BLaER1 (cell line): Measurements from ENCODE around the gene PDHX.
"Not testable (repeated sequence)": the region's sequence is repeated elsewhere in the genome, so short reads cannot be mapped to it uniquely, and the experiment has no call there.

ENCODE experiments used
- H3K27ac ChIP-seq: shearing (Covaris generic); formaldehyde crosslinking; 2 replicates; pipeline ENCODE4 v1.8.1; 2022
- H3K27me3 ChIP-seq: shearing (Covaris generic); formaldehyde crosslinking; 2 replicates; pipeline ENCODE4 v1.8.1; 2022
- H3K36me3 ChIP-seq: shearing (Covaris generic); formaldehyde crosslinking; 2 replicates; pipeline ENCODE4 v1.8.1; 2022
- H3K4me1 ChIP-seq: shearing (Covaris generic); formaldehyde crosslinking; 2 replicates; pipeline ENCODE4 v1.8.1; 2022
- H3K4me2 ChIP-seq: shearing (Covaris generic); formaldehyde crosslinking; 2 replicates; pipeline ENCODE4 v1.8.1; 2022
- H3K4me3 ChIP-seq: shearing (Covaris generic); formaldehyde crosslinking; 2 replicates; pipeline ENCODE4 v1.8.1; 2022
- H3K9ac ChIP-seq: shearing (Covaris generic); formaldehyde crosslinking; 2 replicates; pipeline ENCODE4 v1.8.1; 2022
- H3K9me3 ChIP-seq: shearing (Covaris generic); formaldehyde crosslinking; 2 replicates; pipeline ENCODE4 v1.8.1; 2022
- H4K20me1 ChIP-seq: shearing (Covaris generic); formaldehyde crosslinking; 2 replicates; pipeline ENCODE4 v1.8.1; 2022
- Cebpa-rat ChIP-seq: shearing (Covaris generic); IDR thresholded peaks from 2 replicates; pipeline ENCODE4 v1.8.1; 2022

The PDHX gene

GRCh38 chr11:35012467-35013191, 96.2 kb downstream of the PDHX start:
- no peaks in the 10 kb centered on the region for H3K27me3 ChIP-seq
- no peak for TF ChIP-seq Cebpa-rat
- H3K4me2 ChIP-seq, result no peak overlapping the region
- H3K4me1 ChIP-seq, result no peaks in the 10 kb centered on the region
- H3K4me3 ChIP-seq, result no peak overlapping the region
- H3K9ac ChIP-seq, result no peak overlapping the region
- no peaks in the 10 kb centered on the region for H3K36me3 ChIP-seq
- no peaks in the 10 kb centered on the region for H3K9me3 ChIP-seq
- H4K20me1 ChIP-seq, result no peaks in the 10 kb centered on the region
- H3K27ac ChIP-seq, result no peak overlapping the region

GRCh38 chr11:35013514-35014233, 97.3 kb downstream of the PDHX start:
- H3K27me3 ChIP-seq, result no peaks in the 10 kb centered on the region
- TF ChIP-seq Cebpa-rat, result no peak
- H3K9ac ChIP-seq, result no peak overlapping the region
- no peak overlapping the region for H3K4me2 ChIP-seq
- no peaks in the 10 kb centered on the region for H3K36me3 ChIP-seq
- no peaks in the 10 kb centered on the region for H3K4me1 ChIP-seq
- H4K20me1 ChIP-seq, result no peaks in the 10 kb centered on the region
- H3K27ac ChIP-seq, result no peak overlapping the region
- no peak overlapping the region for H3K4me3 ChIP-seq
- no peaks in the 10 kb centered on the region for H3K9me3 ChIP-seq

- H3K27me3 ChIP-seq, result no peaks in the 10 kb centered on the region
- H3K9me3 ChIP-seq, result no peaks in the 10 kb centered on the region
- H3K27ac ChIP-seq, result no peak overlapping the region
- H3K4me1 ChIP-seq, result no peaks in the 10 kb centered on the region
- H3K4me2 ChIP-seq, result no peak overlapping the region
- no peak overlapping the region for H3K4me3 ChIP-seq
- no peak for TF ChIP-seq Cebpa-rat
- H4K20me1 ChIP-seq, result no peaks in the 10 kb centered on the region
- H3K36me3 ChIP-seq, result no peaks in the 10 kb centered on the region
- H3K9ac ChIP-seq, result no peak overlapping the region
Measured at GRCh38 chr11:35014346-35014745, 97.9 kb downstream of the PDHX start.

GRCh38 chr11:35015621-35016387, 99.4 kb downstream of the PDHX start:
- no peak overlapping the region for H3K27ac ChIP-seq
- TF ChIP-seq Cebpa-rat, result no peak
- H3K36me3 ChIP-seq, result no peaks in the 10 kb centered on the region
- H3K4me3 ChIP-seq, result no peak overlapping the region
- no peaks in the 10 kb centered on the region for H4K20me1 ChIP-seq
- H3K27me3 ChIP-seq, result no peaks in the 10 kb centered on the region
- H3K9me3 ChIP-seq, result no peaks in the 10 kb centered on the region
- H3K4me1 ChIP-seq, result no peaks in the 10 kb centered on the region
- H3K9ac ChIP-seq, result no peak overlapping the region
- H3K4me2 ChIP-seq, result no peak overlapping the region

- H4K20me1 ChIP-seq, result no peaks in the 10 kb centered on the region
- no peaks in the 10 kb centered on the region for H3K27me3 ChIP-seq
- H3K4me2 ChIP-seq, result no peak overlapping the region
- no peak overlapping the region for H3K4me3 ChIP-seq
- no peaks in the 10 kb centered on the region for H3K4me1 ChIP-seq
- no peak for TF ChIP-seq Cebpa-rat
- H3K27ac ChIP-seq, result no peak overlapping the region
- no peak overlapping the region for H3K9ac ChIP-seq
- H3K36me3 ChIP-seq, result no peaks in the 10 kb centered on the region
- peaks cover 5% of the 10 kb centered on the region for H3K9me3 ChIP-seq
Measured at GRCh38 chr11:35016916-35017315, 100.5 kb downstream of the PDHX start.

- Histone ChIP-seq H3K27me3 (no peaks in the 10 kb centered on the region), H3K4me3 (no peak overlapping the region), H3K4me2 (no peak overlapping the region), H3K36me3 (0 out of 2 replicates have a peak, but pooled peaks cover 7% of the 10 kb centered on the region), H3K9me3 (peaks cover 14% of the 10 kb centered on the region), H3K9ac (no peak overlapping the region), H3K4me1 (no peaks in the 10 kb centered on the region), H3K27ac (no peak overlapping the region), H4K20me1 (no peaks in the 10 kb centered on the region)
- TF ChIP-seq Cebpa-rat, result no peak
Measured at GRCh38 chr11:35017528-35018342, 101.3 kb downstream of the PDHX start.

- Histone ChIP-seq H3K36me3 (0 out of 2 replicates have a peak, but pooled peaks cover 7% of the 10 kb centered on the region), H3K4me3 (no peak overlapping the region), H4K20me1 (no peaks in the 10 kb centered on the region), H3K4me2 (no peak overlapping the region), H3K27me3 (no peaks in the 10 kb centered on the region), H3K9ac (no peak overlapping the region), H3K4me1 (peaks cover 3% of the 10 kb centered on the region; the same call in 1 of the 2 replicates), H3K27ac (no peak overlapping the region), H3K9me3 (peaks cover 41% of the 10 kb centered on the region)
- TF ChIP-seq Cebpa-rat, result no peak
Measured at GRCh38 chr11:35021589-35021988, 105.2 kb downstream of the PDHX start.

GRCh38 chr11:35023940-35024339, 107.5 kb downstream of the PDHX start:
- H3K27me3 ChIP-seq, H3K4me3 ChIP-seq, H3K9ac ChIP-seq, H3K4me1 ChIP-seq, H3K27ac ChIP-seq, H3K4me2 ChIP-seq, H4K20me1 ChIP-seq, H3K36me3 ChIP-seq: not testable (repeated sequence)
- peaks cover 60% of the 10 kb centered on the region for H3K9me3 ChIP-seq

- Histone ChIP-seq H3K9me3 (peaks cover 66% of the 10 kb centered on the region), H3K4me1 (peaks cover 24% of the 10 kb centered on the region)
- H3K9ac ChIP-seq, H4K20me1 ChIP-seq, H3K27me3 ChIP-seq, H3K36me3 ChIP-seq, H3K4me2 ChIP-seq, H3K27ac ChIP-seq, H3K4me3 ChIP-seq: not testable (repeated sequence)
Measured at GRCh38 chr11:35028007-35028406, 111.6 kb downstream of the PDHX start.
